GM12874 (cell line): Measurements from ENCODE around the gene MAIP1.

Source experiments
- CTCF ChIP-seq: IDR thresholded peaks from 2 replicates; pipeline ENCODE4 v1.5.1; 2011; ENCODE audit warnings: low read depth, mild to moderate bottlenecking, control low read depth, low read length, moderate library complexity; ENCODE audit not compliant: insufficient read depth

MAIP1 gene

GRCh38 chr2:199932312-199932855 is 23.0 kb upstream of the MAIP1 start:
- TF ChIP-seq CTCF = no peak

- TF ChIP-seq CTCF = no peak
These were observed 21.9 kb upstream of the MAIP1 start for GRCh38 chr2:199933466-199933865.

DNA sequence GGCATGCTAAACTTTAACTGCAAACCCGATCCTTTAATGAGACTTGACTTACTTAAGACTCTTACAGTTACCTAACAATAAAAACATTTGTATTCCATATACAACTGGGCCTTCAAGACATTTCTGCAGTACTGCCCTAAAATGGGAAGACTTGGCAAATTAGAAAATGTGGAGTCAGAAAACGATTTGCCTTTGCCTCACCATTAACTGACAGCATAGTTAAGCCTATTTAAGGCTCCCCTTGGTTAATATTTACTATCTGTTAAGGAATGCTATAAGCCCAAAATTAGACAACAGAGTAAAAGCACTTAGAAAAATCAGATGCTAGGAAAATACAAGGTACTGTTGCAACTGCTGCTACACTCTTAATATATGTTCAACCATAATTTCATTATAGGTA is 18.8 kb upstream of the MAIP1 start:
- TF ChIP-seq CTCF = no peak

GRCh38 chr2:199940373-199940772 is 15.0 kb upstream of the MAIP1 start:
- TF ChIP-seq CTCF = no peak

- no peak for TF ChIP-seq CTCF
These were observed 12.0 kb upstream of the MAIP1 start for GRCh38 chr2:199943373-199943772.

DNA sequence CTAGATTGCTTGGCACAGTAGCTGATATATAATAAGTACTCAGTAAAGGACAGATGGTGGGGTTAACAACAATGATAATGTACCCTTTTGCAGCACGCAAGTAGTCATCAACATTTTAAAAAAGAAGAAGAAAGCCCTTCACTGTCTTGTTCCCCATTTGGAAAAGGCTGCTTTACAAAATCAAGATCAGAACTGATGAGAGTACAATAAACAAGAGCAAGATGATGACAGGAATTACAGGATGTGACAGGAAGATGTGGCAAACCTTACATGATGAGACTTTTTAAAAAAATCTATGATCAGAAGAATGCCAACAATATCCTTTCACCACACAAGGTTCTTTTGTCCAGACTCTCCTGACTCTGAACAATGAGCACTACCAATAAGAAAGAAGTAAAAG is 9.2 kb upstream of the MAIP1 start:
- no peak for TF ChIP-seq CTCF

DNA sequence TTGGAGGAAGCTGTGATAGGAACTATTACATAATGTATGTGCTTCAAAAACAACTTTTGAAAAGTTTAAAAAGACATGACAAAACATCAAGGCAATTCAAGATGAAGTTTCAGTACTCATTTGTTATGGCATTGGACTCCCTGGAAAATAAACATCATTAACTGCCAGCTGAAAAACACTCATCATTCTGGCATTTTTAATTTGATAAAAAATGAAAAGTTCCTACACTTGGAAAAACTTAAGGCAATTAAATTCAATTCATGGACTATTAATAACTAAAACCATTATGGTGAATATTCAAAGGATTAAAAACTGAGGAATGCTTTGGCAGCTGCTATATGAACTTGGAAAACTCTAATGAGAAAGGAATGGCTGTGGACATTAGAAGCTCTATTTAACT is 8.5 kb upstream of the MAIP1 start:
- TF ChIP-seq CTCF = no peak
